Measurements from ENCODE around the gene TOMM20.

- TF ChIP-seq CTCF (IDR thresholded peaks at IDR 0.05), result no peak
- no peak for TF ChIP-seq EZH2 (IDR thresholded peaks at IDR 0.05)
- TF ChIP-seq EZH2phosphoT487 (IDR thresholded peaks at IDR 0.05), result no peak
Observed at GRCh38 chr1:235169986-235170385, 41.3 kb upstream of the TOMM20 start.

Measured in neural progenitor cell (in vitro differentiated cells).